ENCODE measurements around the gene SERGEF.
A peak's percentile ranks its signal among the peaks of the same experiment; 100 is the strongest.

SERGEF gene

GRCh38 chr11:17813391-17814059, 199.3 kb downstream of the SERGEF start:
- DNase-seq (ENCODE audit: low spot score), result no peak

GRCh38 chr11:17812865-17813187, 200.0 kb downstream of the SERGEF start:
- no peak for DNase-seq (ENCODE audit: low spot score)

GRCh38 chr11:17812091-17812864, 200.6 kb downstream of the SERGEF start:
- DNase-seq (ENCODE audit: low spot score), result peak; percentile 41

- DNase-seq (ENCODE audit: low spot score), result no peak
These were observed 201.5 kb downstream of the SERGEF start for GRCh38 chr11:17811352-17811751.

GRCh38 chr11:17810746-17811145, 202.1 kb downstream of the SERGEF start:
- DNase-seq (ENCODE audit: low spot score), result no peak

GRCh38 chr11:17810041-17810440, 202.8 kb downstream of the SERGEF start:
- no peak for DNase-seq (ENCODE audit: low spot score)

- DNase-seq (ENCODE audit: low spot score), result peak; percentile 43
These were observed 205.8 kb downstream of the SERGEF start for GRCh38 chr11:17807034-17807433.

- no peak for DNase-seq (ENCODE audit: low spot score)
These were observed 207.0 kb downstream of the SERGEF start for GRCh38 chr11:17805873-17806272.

GRCh38 chr11:17805043-17805442, 207.8 kb downstream of the SERGEF start:
- DNase-seq (ENCODE audit: low spot score), result no peak

GRCh38 chr11:17803754-17804334, 209.0 kb downstream of the SERGEF start:
- DNase-seq (ENCODE audit: low spot score), result peak; percentile 48

- DNase-seq (ENCODE audit: low spot score), result no peak
These were observed 210.4 kb downstream of the SERGEF start for GRCh38 chr11:17802491-17802890.

GRCh38 chr11:17801166-17801565, 211.7 kb downstream of the SERGEF start:
- no peak for DNase-seq (ENCODE audit: low spot score)

GRCh38 chr11:17799147-17799546, 213.7 kb downstream of the SERGEF start:
- no peak for DNase-seq (ENCODE audit: low spot score)

- DNase-seq (ENCODE audit: low spot score), result no peak
These were observed 214.1 kb downstream of the SERGEF start for GRCh38 chr11:17798716-17799115.

- DNase-seq (ENCODE audit: low spot score), result no peak
These were observed 214.6 kb downstream of the SERGEF start for GRCh38 chr11:17798253-17798652.

- DNase-seq (ENCODE audit: low spot score), result no peak
These were observed 216.7 kb downstream of the SERGEF start for GRCh38 chr11:17796154-17796553.

- no peak for DNase-seq (ENCODE audit: low spot score)
These were observed 217.9 kb downstream of the SERGEF start for GRCh38 chr11:17794981-17795380.

- DNase-seq (ENCODE audit: low spot score), result no peak
These were observed 219.1 kb downstream of the SERGEF start for GRCh38 chr11:17793642-17794170.

- DNase-seq (ENCODE audit: low spot score), result no peak
These were observed 220.7 kb downstream of the SERGEF start for GRCh38 chr11:17792161-17792560.

GRCh38 chr11:17791144-17791543, 221.7 kb downstream of the SERGEF start:
- DNase-seq (ENCODE audit: low spot score), result no peak

GRCh38 chr11:17790453-17790852, 222.4 kb downstream of the SERGEF start:
- DNase-seq (ENCODE audit: low spot score), result no peak

GRCh38 chr11:17788084-17788483, 224.8 kb downstream of the SERGEF start:
- no peak for DNase-seq (ENCODE audit: low spot score)
